SK-N-MC (cell line): ENCODE results near the gene COPB1.

Source experiments
- FOXP2 ChIP-seq: optimal IDR thresholded peaks from 2 replicates; pipeline ENCODE3; 2011; ENCODE audit warnings: mild to moderate bottlenecking, moderate library complexity; ENCODE audit not compliant: insufficient read depth; ENCODE audit errors: extremely low read length, control extremely low read depth
- POLR2AphosphoS5 ChIP-seq: IDR thresholded peaks from 2 replicates; pipeline ENCODE4 v1.6.1; 2012; ENCODE audit warnings: mild to moderate bottlenecking, low read depth, low read length, borderline replicate concordance

- TF ChIP-seq POLR2AphosphoS5, result no peak
- no peak for TF ChIP-seq FOXP2
Observed at GRCh38 chr11:14537134-14537599, 37.6 kb upstream of the COPB1 start.
